ENCODE results near the gene METTL14. TPM values are rescaled to one million over a fixed set of nuclear protein-coding genes. Genes with fewer than 3 reads are reported as not detected.

METTL14 gene
- total RNA-seq, 1 experiment from 2014 or later: 47.6 TPM

DNA sequence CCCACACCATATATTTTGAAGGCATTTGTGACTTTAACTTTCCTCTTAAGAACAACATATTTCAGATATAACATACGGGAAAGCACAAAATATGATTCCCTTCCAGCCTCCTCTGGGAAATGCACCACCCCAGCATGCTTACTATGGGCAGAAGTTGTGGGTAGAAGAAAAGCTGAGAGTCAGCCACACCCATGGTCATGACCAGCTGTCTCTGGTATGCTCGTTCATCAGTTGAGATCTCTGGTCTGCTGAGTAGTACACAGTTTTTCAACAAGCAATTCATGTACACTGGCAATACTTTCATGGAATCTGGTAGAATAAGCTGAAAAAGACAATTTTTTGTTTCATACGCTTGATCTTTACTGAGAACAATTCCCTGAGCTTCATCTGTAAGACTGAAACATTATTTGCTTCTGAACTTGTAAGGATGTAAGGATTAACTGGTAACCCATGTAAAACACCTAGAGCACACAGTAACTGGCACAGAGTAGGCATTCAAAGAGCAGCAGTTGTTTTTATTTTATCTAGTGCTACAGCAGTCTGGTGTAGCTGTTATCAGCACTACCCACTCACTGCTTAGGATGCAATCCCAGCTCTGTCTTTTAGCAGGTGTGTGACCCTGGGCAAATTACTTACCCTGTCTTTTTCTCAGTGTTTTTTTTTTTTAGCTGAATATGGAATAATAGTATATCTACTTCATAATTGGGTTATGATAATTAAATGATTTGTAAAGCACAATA, 47.6 kb downstream of the METTL14 start:
- DNase-seq (ENCODE audit: low read depth): peak; percentile 88

DNA sequence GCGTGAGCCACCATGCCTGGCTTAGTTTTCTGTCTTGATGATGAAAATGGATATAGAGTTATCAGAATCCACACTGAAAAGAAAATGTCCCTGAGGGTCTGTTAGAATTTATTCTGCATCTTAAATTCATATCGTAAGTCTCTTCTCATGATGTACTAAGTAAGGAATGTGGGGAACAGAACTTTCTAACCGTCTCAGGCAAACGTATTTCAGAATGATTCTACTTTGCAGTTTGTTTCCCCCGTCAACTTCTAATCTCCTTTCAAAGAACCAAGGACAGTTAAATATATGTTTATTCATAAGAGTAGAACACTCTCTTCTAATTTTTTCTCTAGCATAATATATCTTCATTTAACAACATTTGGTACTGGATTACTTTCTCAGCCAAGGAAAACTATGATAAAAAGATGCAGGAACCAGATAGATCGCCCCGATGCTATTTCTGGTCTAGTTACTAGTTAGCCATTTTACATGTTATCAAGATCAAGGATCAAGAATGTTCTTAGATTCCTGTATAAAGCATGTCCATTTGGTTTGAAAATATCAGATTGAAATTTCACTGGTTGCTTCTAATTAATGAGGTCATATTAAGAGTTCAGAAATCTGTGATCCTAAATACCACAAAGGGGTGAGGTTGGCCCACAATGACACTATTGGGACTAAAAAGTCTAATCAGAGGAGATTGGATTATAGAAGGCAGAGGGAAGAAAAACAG, 49.5 kb downstream of the METTL14 start:
- no peak for DNase-seq (ENCODE audit: low read depth)

DNA sequence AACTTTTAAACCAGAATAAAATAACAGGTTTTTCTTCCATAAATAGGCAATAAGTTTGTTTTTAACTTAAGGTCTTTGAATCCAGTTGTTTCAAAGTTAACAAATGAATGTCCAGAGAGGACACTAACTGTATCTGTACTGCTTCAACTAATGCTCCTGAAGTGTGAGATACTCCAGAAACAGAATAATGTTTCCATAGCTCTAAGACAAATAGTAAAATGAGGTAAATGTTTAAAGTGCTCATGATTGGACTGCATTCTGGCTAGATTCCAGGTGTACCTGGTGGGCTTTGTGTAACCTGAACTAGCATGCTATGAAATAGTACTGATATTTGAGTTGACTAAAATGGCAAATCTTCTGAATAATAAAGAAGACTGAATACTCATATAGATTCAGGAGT, 51.7 kb downstream of the METTL14 start:
- DNase-seq (ENCODE audit: low read depth): no peak

DNA sequence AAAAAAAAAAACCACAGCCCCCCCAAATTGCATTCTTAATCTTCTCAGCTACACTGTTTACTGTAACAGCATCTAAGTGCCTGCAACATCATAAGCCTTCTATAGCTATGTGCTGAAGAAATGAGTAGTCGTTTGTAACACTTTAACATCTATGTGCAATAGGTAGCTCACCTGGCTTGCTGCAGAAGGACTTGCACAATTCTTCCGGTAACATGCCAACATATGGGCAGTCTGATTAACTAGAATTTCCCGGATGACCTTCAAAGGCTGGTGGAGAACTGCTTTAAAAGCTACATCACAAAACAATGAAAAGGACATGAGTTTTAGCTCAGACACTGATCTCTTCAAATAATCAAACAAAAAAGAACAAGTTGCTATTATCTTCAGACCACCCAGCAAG, 52.9 kb downstream of the METTL14 start:
- no peak for DNase-seq (ENCODE audit: low read depth)

DNA sequence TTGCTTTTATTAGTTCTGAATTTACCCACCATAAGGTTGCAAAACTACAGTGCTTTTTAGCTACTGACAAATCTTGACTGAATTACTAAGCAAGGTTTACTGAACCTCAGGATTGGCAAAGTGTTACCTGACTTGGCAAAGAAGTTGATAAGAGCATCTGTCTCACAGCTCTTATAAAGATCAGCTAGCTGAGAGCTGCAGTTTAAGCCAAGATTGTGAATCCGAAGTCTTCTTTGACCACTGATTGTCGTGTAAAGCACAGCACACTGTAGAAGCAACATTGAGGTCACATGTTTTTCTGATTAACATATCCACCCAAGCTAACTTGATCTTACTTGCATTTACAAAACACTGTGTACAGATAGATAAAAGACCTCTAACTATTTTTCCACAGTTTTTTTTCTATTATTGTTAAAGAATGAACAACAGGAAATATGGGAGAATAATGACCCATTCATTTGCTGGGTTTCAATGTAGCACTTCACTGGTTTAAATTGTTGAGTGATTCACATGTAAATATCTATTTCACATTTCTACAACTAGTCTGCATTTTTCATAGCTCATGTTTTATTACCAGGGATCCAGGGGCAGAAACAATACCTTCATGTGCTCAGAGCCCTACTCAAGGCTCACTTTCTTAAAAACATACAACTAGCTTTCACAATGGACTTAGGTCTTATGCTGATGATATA, 54.0 kb downstream of the METTL14 start:
- no peak for DNase-seq (ENCODE audit: low read depth)

DNA sequence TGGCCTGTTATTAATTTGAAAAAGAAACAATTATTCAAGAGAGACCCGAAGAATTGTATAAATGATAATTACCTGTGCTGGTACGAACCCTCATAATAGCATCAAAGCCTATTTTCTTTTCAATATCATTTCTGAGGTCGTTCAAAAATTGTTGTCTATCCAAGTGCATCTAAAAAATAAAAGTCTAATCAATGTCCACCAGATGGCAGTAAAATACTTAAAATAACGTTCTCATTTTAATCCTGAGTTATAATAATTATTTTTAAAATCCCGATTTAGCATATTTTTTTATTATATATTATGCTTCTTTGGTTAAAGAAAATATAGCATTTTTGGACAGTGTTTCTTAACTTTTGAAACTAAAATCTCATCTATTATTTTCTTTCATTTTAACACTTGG, 55.7 kb downstream of the METTL14 start:
- DNase-seq (ENCODE audit: low read depth): no peak

DNA sequence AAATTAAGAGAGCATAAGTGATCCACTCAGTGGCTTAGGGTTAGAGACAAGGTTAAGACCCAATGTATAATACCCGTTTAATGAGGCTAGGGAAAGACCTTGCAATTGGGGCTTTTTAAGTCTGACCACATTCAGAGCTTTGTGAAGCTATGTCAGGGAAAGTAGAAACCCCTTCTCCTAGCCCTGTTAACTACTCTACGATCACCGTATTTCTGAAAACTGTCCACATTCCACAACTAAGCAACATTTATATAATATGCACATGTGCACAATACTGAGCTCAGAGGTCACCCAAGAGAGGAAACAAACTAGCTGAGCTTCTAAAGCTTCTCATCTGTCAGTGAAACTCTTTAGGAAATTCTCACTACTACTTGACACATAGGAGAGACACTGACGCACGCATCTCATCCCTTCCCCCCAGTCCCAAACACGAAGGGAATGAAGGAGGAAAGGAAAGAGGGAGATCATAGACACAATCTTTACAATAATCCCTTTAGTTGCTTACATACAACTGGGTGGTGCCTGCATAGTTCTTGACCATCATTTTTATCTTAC, 56.2 kb downstream of the METTL14 start:
- DNase-seq (ENCODE audit: low read depth): no peak

DNA sequence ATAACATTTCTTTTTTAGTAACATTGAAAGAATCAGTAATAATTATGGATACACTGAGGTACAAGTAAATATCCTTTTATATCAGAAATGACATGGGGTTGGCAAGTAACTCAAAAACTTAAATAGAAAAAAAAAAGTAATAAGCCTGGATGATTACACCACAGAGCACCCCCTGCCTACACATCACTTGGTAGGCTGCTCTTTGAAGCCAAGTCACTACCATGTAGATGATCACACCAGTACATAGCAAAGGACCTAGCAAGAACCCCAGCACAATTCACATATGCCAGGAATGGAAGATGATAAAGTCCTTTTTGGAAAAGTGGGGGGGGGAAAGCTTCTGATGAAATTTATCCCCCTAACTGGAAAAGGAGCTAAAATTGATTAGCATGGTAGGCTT, 56.9 kb downstream of the METTL14 start:
- no peak for DNase-seq (ENCODE audit: low read depth)

DNA sequence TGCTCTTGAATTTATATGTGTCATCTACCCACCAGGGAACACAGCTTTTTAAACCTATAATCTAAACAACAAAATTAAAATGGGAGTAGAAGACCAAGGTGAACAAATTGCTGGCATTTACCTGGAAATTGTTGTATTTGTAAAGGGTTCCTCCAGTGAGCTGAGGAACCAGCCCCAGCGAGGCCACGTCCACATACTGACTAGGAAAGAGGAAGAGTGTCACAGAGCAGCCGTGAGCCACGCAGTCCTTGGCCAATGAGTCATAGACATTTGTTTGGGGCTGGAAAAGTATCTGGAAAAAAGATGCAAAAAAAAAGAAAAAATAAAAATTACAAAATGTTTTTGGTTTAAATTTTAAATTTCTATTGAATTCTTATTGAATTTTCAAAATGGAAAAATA, 58.7 kb downstream of the METTL14 start:
- peak; percentile 45 for DNase-seq (ENCODE audit: low read depth)

DNA sequence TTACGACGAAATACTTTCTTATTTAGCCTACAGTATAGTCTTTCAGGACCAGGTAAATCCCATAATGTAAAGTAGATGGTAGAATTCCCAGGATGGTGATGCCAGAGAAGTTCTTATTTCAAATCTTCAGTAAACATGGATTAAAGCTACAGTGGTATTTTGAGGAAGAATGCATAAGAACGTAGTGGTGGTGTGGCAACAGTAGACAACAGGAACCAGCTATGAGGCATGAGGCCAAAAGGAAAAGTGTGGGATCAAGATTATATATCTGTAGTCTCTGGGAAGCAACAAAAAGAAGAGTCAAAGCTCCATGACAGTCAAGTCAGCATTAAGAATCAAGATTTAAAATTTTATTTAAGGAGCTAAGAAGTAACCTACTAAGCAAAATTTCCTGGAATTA, 60.2 kb downstream of the METTL14 start:
- DNase-seq (ENCODE audit: low read depth): no peak

DNA sequence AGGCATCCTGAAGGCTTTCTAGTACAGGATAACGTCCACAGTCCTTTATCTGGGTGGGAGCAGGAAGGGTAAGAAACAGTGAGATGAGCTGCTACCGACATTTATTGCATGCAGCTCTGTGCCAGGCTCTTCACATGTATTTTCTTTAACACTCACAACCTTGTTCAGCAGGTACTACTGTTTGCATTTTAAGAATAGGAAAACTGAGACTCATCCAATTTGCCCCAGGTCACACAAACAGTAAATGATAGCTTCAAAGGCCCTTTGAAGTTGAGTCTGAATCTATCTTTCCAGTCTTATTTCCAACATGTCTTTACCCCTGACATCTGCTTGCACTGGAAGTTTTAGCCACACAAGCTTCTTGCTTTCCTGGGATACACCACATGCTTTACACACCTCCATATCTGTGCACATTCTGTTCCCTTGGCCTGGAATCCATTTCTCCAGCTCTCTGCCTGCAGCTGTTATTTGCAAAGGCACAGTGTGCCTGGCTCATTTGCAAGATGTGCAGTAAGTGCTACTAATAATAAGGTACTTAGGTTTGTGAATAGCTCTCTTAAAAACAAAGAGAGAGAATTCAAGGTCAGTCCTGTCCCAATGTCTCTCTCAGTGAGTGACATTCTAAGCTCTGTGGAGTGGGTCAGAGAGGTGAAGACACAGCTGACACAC, 61.2 kb downstream of the METTL14 start:
- peak; percentile 66 for DNase-seq (ENCODE audit: low read depth)

DNA sequence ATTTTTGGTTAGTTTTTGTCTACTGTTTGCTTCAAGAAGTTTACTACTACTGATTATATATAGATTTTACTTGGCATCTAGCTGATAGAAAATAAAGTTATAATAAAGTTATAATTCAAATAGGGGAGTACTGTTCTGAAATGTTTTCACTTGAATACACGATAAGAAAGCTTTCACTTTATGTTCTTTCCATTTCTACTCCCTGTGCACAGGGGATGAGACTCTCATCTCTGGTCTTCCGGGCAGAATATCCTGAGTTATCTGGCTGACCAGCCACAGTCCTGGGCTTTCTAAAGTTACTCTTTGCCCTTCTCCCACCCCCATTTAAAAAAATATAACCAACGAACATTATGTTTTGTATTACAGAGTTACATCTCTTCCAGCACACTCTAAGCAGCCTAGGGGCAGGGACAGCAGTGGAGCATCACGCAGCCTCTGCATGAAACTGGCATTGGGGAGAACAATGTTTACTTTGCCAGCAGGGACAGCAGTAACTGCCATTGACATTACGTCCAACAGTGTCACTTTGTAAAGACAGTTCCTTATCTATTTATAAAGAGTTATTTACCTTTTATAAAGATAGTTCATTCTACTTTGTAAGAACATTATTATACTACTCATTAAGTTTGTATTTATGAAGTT, 64.3 kb downstream of the METTL14 start:
- DNase-seq (ENCODE audit: low read depth): no peak

DNA sequence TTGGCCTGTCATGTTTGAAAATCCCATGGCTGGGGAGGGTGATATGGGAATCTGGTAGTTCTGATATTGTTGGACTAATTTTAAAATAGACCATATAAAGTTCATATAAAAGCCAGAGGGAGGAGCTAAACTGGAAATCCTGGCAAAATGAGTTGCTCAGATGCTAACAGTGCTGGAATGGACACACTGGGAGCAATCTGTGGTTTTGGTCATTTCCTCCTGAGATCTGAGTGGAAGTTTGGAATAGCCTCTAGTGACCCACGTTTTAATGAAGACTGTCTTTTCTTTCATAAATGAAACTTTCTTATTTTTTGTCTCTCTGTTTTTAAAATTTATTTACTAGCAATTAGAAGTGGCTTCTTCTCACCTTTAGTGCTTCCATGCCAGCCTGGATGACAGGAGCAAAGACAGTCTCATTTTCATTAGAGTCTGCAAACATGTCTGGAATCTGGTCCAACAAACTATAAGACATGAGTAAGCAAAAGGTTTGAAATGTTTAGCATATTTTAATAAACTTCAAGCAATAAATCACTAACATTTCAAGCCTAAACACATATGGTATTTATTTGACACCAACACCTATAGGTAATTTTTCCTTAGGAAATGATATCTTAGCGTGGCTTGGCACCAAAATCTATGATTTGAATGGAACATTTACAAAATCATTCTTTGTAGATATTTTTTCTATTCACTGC, 66.6 kb downstream of the METTL14 start:
- peak; percentile 81 for DNase-seq (ENCODE audit: low read depth)

DNA sequence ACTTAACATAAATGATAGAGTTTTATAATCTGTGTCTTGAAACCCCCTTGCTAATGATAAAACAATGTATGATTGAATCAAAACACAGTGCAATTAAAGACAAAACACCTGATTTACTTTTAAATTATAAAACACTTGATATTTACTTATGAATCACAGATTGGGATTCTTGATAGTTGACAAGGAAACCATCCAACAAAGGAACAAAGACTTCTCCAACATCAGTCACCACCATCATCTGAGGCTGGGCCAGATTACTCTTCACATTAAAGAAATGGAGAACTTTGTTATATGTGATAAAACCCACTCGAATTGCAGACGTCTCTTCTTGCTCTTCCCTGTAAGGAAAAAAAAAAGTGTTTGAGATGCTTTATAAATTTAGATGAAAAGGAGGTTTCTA, 67.4 kb downstream of the METTL14 start:
- no peak for DNase-seq (ENCODE audit: low read depth)

DNA sequence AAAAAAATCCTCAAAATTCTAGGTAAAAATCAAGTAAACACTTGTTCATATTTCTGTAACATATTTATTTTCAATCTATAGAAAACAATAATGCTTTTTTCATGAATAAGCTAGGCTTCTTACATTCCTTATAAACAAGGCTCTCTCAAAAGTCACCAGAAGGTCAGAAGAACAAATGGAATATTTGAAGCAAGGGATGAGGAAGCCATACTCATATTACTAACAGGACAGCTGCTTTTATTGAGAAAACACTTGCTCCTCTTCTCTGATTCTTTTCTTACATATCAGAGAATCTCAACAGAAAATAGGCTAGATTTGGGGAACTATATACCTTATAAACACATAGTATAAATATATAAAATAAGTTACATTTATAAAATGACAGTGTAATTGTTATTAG, 67.9 kb downstream of the METTL14 start:
- peak; percentile 69 for DNase-seq (ENCODE audit: low read depth)

DNA sequence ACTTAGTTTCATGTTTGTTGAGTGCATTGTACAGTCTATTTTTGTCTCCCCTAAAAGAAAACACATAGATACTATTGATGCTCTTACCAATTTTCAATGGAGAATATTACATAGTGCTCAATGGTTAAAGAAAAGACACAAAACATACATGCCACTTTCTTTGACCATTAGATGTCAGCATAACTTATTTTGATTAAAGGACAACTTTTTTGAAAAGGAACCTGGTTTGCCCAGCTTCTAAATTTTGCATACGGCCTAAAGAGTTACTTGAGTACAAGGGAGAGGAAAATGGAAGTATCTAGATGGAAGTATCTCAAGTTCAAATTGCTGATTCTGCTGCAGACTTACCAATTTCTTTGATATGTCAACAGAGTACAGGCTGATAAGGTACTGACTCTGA, 68.5 kb downstream of the METTL14 start:
- peak; percentile 20 for DNase-seq (ENCODE audit: low read depth)

DNA sequence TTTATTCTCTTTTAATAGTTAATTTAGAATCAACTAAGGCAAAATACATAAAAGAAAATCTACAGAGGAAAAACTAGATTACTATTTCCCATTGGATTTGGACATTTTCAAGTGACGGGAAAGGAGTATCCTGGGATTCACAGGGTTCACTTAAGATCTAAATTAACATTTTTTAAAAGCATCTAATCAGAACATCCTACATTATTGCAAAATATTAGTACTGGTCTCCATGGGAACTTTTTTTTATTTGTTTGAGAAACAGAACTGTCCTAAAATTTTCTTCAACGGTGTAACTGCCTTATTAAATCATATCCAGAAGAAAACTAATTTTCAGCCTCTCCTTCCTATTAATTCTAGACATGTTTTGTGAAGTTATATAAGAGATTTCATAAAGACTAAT, 69.7 kb downstream of the METTL14 start:
- no peak for DNase-seq (ENCODE audit: low read depth)

DNA sequence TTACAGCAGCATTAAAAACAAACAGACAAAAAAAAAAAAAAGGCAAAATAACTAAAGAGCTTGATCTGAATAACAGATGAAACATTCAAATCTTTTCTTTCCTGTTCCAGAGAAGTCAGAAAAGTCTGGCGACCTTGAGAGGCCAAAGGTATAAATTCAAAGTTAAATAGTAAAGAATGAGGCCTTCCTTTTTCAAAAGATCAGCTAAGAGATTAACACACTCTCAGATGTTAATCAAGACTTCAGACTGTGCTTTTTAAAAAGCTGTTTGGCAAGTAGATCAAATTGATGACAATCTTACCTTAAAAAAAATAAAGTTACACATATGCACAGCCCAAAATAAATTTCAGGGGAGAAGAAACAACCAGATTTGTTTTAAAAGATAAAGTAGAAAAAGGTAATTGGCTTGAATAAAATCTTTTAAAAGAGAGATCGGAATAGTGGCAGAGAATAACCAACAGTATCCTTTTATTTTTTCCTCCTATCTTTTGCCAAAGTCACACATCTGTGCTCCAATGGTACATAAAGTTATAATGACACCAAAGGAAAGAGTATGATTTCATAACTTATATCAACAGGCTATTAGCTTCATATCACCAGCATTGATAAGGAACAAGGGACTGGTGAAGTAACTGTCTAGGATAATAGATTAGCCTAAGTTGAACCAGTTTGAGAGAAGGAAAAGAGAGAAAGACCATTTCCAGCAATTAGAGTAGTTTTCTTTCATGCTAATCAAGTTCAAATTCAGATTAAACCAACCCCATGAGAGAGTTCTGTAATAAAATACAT, 70.4 kb downstream of the METTL14 start:
- no peak for DNase-seq (ENCODE audit: low read depth)

DNA sequence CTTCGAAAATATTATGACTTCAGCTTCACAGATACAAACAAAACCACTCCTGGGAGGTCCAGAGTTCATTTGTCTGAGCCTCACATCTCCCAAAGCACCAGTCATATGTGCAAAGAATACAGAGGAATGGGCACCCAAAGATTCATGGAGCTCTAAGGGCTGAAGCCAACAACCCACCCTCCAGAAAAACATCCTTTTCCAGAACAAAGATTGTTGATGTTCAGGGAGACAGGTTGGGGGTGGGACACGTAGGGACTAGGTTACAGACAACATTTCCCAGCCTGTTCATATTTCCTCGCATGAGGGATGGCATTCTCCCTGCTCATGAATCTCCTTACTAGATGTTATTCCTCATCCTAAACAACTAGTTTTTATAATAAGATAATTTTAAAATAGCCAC, 71.2 kb downstream of the METTL14 start:
- no peak for DNase-seq (ENCODE audit: low read depth)

DNA sequence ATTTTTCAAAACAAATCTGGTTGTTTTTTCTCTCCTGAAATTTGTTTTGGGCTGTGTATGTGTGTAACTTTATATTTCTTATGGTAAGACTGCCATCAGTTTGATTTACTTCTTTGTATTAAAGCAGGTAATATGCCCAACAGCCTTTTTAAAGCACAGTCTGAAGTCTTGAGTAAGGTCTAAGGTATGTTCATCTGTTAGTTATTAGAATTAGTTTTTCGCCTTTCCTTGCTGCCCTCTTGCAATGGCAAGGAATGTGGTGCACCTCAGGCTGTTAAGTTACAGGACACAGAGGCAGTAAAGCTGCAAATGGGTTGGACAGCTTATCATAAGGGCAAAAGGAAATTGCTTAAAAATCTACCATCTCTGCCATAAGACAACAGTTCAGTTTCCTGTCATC, 71.8 kb downstream of the METTL14 start:
- no peak for DNase-seq (ENCODE audit: low read depth)
